Breast epithelium (tissue), 3 donors: Measurements from ENCODE around the gene RHOXF2B.
"Not testable (repeated sequence)": the region's sequence is repeated elsewhere in the genome, so short reads cannot be mapped to it uniquely, and the experiment has no call there.

Experiments used
- CTCF ChIP-seq, 3 donors: fragments of 450-650 bp; IDR thresholded peaks; one replicate each; pipeline ENCODE4 v1.5.1; 2016 to 2017; ENCODE audit warnings: antibody characterized with exemption in 3 of 3, mild to moderate bottlenecking in 3 of 3, moderate library complexity in 3 of 3
- POLR2A ChIP-seq: fragments of 450-650 bp; IDR thresholded peaks from one replicate; pipeline ENCODE4 v1.6.1; 2016; ENCODE audit warnings: antibody characterized with exemption, mild to moderate bottlenecking, moderate library complexity
- POLR2AphosphoS5 ChIP-seq, 3 donors: sonication (generic); formaldehyde crosslinking; IDR thresholded peaks; one replicate each; pipeline ENCODE4 v1.6.1; 2017; ENCODE audit warnings: antibody characterized with exemption in 3 of 3

DNA sequence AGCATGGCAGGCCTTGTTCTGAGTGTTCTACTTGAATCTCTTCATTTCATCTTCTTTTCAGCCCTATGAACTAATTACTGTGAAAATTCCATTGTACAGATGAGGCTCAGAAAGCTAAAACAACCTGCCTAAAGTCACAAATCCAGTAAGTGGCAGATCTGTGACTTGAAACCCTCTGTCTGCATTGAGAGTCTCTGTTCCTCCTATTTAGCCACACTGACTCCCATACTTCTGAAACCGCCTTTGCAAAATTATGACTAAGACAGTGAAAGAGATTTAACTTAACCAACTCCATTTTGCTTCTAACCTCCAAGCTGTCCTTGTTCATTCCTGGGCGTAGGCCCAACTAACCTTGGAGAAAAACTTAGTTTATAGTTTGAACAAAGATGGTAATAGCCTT is 35.2 kb downstream of the RHOXF2B start:
- not testable (repeated sequence) for TF ChIP-seq CTCF (IDR thresholded peaks at IDR 0.05); POLR2AphosphoS5 (IDR thresholded peaks at IDR 0.05); POLR2A
